ENCODE results near the gene ROBO2.

The ROBO2 gene

DNA sequence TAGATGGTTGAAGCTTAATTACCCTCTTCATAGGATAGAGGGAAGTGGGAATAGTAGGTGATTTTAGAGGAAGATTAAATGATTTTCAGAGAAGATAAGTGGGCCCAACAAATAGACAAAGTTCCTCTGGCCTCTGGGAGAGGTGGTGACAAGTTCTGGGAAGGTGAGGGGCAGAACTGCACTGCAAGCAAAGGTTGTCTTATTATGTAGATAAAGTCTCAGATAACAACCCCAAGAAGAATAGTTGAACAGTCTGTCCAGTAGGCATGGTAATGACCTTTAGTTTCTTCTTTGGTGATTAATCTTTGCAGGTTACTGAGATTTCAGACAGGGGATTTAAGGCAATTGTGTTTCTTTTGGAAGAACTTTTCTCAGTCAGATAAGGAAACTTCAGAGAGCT is 439.1 kb downstream of the ROBO2 start:
- ATAC-seq (replicated peaks; ENCODE audit: extremely low read depth, poor library complexity, severe bottlenecking) = no peak
- Mint-ChIP-seq H3K27ac (ENCODE audit: low read depth) (no peak overlapping the region), H3K27me3 (no peaks in the 10 kb centered on the region), H3K9me3 (peaks cover 10% of the 10 kb centered on the region), H3K36me3 (ENCODE audit: insufficient read depth) (no peaks in the 10 kb centered on the region), H3K4me3 (no peak overlapping the region), H3K4me1 (no peaks in the 10 kb centered on the region)
- DNase-seq (ENCODE audit: low spot score in 2 of 2) = no peak

DNA sequence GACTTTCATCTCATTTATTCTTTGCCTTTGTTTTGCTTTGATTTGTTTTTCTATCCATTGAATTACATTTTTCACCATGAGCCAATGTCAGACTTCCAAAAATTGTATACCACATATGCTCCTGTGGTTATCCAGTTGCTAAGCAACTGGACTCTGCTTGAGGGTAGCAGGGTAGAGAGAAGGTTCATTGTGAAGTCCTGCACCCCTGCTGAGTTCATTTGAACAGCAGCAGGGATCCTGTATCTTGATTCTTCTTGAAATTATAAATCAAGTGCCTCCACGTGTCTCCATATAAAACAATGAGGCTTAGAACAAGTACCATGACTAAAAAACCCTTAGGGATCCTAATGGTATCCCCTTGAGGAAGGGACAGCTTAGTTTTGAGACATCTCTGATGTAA is 449.3 kb downstream of the ROBO2 start:
- H3K27ac Mint-ChIP-seq (ENCODE audit: low read depth) = no peak overlapping the region
- no peaks in the 10 kb centered on the region for H3K27me3 Mint-ChIP-seq
- ATAC-seq (replicated peaks; ENCODE audit: extremely low read depth, poor library complexity, severe bottlenecking) = no peak
- H3K4me3 Mint-ChIP-seq = no peak overlapping the region
- H3K9me3 Mint-ChIP-seq = peaks cover 13% of the 10 kb centered on the region
- H3K36me3 Mint-ChIP-seq (ENCODE audit: insufficient read depth) = no peaks in the 10 kb centered on the region
- H3K4me1 Mint-ChIP-seq = no peaks in the 10 kb centered on the region
- DNase-seq (ENCODE audit: low spot score in 2 of 2) = no peak

DNA sequence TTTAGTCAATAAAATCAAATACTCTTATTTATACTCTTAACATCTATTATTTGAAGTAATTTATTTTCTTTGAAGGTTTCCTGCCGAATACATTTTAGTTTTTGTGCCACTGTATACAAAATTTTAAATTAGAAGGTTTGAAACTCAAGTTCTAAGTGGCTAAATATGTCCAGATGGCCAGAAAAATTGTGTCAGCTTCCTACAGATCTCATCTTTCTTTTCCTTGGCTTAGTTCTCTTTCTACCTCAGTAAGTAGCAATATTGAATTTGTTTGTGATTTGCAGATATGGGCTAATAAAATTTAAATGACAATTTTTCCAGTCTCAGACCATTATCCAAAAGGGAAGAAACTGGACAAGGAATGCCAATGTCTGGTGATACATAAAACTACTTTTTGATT is 452.1 kb downstream of the ROBO2 start:
- DNase-seq (ENCODE audit: low spot score in 2 of 2) = no peak
- no peaks in the 10 kb centered on the region for H3K4me1 Mint-ChIP-seq
- peaks cover 7% of the 10 kb centered on the region for H3K9me3 Mint-ChIP-seq
- no peak overlapping the region for H3K27ac Mint-ChIP-seq (ENCODE audit: low read depth)
- no peak overlapping the region for H3K4me3 Mint-ChIP-seq
- H3K27me3 Mint-ChIP-seq = no peaks in the 10 kb centered on the region
- H3K36me3 Mint-ChIP-seq (ENCODE audit: insufficient read depth) = no peaks in the 10 kb centered on the region
- no peak for ATAC-seq (replicated peaks; ENCODE audit: extremely low read depth, poor library complexity, severe bottlenecking)

DNA sequence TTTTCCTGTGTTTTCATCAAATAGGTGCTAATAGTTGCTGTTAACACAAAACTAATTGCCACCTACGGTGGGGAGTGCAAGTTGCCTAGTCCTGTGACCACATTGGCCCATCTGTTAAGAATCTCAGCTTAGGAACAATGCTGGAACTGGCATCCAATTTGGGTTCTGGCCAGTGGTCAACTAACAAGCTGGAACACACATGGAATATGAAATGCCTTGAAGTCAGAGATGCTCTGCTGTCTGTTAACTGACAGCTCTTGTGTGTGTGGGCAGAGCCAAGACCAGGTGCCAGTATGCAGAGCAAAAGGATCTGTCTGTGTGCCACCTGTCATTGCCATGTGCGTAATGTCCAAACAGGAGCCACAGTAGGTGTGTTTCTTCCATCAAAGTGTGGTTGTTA is 460.8 kb downstream of the ROBO2 start:
- H3K4me1 Mint-ChIP-seq = no peaks in the 10 kb centered on the region
- no peaks in the 10 kb centered on the region for H3K27me3 Mint-ChIP-seq
- peaks cover 14% of the 10 kb centered on the region for H3K9me3 Mint-ChIP-seq
- H3K27ac Mint-ChIP-seq (ENCODE audit: low read depth) = no peak overlapping the region
- H3K36me3 Mint-ChIP-seq (ENCODE audit: insufficient read depth) = no peaks in the 10 kb centered on the region
- no peak overlapping the region for H3K4me3 Mint-ChIP-seq
- DNase-seq (ENCODE audit: low spot score in 2 of 2) (no peak), ATAC-seq (replicated peaks; ENCODE audit: extremely low read depth, poor library complexity, severe bottlenecking) (no peak)

DNA sequence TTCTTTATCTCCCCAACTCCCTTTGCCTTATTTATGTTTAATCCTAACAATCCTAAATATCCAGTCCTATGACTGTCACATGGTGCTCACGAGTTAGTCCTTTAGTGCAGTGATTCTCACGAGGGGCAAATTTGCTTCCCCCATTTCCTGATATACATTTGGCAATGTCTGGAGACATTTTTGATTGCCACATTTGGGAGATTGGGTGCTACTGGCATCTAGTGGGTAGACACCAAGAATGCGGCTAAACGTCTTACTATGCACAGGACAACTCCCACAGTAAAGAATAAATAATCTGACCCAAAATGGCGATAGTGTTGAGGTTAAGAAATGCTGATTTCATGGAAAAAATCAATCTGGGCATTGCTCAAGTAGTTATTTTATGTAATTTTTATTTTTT is 466.5 kb downstream of the ROBO2 start:
- DNase-seq (ENCODE audit: low spot score in 2 of 2) (no peak), ATAC-seq (replicated peaks; ENCODE audit: extremely low read depth, poor library complexity, severe bottlenecking) (no peak)
- H3K27ac Mint-ChIP-seq (ENCODE audit: low read depth) = no peak overlapping the region
- peaks cover 35% of the 10 kb centered on the region for H3K9me3 Mint-ChIP-seq
- H3K36me3 Mint-ChIP-seq (ENCODE audit: insufficient read depth) = no peaks in the 10 kb centered on the region
- H3K4me1 Mint-ChIP-seq = no peaks in the 10 kb centered on the region
- H3K4me3 Mint-ChIP-seq = no peak overlapping the region
- H3K27me3 Mint-ChIP-seq = no peaks in the 10 kb centered on the region

DNA sequence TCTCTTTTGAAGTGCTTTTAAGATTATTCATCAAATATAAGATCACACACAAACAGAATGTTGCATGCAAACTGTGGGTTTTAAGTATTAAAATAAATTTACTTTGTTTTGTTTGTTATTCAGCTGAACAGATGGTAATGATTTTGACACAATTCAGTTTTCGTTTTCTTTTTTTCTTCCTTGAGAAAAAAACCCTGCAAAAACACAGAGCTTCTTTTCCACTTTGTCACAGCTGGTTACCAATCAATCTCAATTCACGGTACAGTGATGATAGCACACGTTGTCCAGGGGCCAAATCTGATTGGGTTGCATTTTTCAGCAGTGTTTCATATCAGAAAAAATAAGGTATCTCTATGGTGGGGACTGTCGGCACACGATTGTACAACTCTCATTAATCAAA is 473.6 kb downstream of the ROBO2 start:
- peaks cover 28% of the 10 kb centered on the region for H3K9me3 Mint-ChIP-seq
- H3K27me3 Mint-ChIP-seq = no peaks in the 10 kb centered on the region
- no peak overlapping the region for H3K27ac Mint-ChIP-seq (ENCODE audit: low read depth)
- no peaks in the 10 kb centered on the region for H3K4me1 Mint-ChIP-seq
- H3K36me3 Mint-ChIP-seq (ENCODE audit: insufficient read depth) = no peaks in the 10 kb centered on the region
- no peak for DNase-seq (ENCODE audit: low spot score in 2 of 2)
- no peak for ATAC-seq (replicated peaks; ENCODE audit: extremely low read depth, poor library complexity, severe bottlenecking)
- no peak overlapping the region for H3K4me3 Mint-ChIP-seq

DNA sequence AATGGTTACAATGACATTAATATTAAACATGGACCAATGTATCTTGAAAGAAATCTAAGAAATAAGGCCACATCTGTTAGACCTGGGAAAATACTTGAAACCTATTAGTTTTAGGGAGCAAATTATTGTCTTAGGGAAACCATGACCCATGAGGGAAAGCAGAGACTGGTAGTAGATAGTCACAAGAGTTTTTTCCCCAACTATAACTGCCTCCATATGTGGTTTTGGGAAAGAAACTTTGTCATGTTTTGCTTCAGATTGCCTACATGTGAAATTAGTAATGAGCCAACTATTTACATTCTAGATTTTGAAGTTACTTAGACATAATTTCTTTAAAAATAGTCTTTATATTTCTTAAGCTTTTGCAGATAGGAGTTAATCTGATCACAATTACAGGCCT is 474.9 kb downstream of the ROBO2 start:
- Mint-ChIP-seq H3K4me1 (no peaks in the 10 kb centered on the region), H3K4me3 (no peak overlapping the region), H3K9me3 (peaks cover 22% of the 10 kb centered on the region), H3K36me3 (ENCODE audit: insufficient read depth) (no peaks in the 10 kb centered on the region), H3K27ac (ENCODE audit: low read depth) (no peak overlapping the region), H3K27me3 (no peaks in the 10 kb centered on the region)
- ATAC-seq (replicated peaks; ENCODE audit: extremely low read depth, poor library complexity, severe bottlenecking) (no peak), DNase-seq (ENCODE audit: low spot score in 2 of 2) (no peak)

DNA sequence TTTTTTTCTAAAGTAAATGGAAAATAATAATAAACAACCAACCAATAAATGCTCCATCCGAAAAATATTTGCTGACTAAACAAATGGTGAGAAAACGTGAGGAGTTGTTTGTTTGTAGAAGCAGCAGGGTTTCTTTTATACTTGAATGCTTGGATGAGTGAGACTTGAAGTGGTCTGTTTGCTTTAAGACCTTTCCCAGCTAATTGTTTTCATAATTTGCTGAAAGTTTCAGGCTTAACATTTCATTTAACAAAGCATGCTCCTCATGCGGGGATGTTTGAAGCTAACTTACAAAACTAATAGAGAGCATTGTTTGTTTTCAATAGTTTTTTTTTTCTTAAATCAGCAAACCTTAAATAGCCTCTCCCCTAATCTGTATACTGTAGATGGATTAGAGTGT is 484.6 kb downstream of the ROBO2 start:
- Mint-ChIP-seq H3K4me1 (no peaks in the 10 kb centered on the region), H3K9me3 (peaks cover 19% of the 10 kb centered on the region), H3K27me3 (no peaks in the 10 kb centered on the region), H3K27ac (ENCODE audit: low read depth) (no peak overlapping the region), H3K36me3 (ENCODE audit: insufficient read depth) (no peaks in the 10 kb centered on the region), H3K4me3 (no peak overlapping the region)
- ATAC-seq (replicated peaks; ENCODE audit: extremely low read depth, poor library complexity, severe bottlenecking) = no peak
- no peak for DNase-seq (ENCODE audit: low spot score in 2 of 2)

DNA sequence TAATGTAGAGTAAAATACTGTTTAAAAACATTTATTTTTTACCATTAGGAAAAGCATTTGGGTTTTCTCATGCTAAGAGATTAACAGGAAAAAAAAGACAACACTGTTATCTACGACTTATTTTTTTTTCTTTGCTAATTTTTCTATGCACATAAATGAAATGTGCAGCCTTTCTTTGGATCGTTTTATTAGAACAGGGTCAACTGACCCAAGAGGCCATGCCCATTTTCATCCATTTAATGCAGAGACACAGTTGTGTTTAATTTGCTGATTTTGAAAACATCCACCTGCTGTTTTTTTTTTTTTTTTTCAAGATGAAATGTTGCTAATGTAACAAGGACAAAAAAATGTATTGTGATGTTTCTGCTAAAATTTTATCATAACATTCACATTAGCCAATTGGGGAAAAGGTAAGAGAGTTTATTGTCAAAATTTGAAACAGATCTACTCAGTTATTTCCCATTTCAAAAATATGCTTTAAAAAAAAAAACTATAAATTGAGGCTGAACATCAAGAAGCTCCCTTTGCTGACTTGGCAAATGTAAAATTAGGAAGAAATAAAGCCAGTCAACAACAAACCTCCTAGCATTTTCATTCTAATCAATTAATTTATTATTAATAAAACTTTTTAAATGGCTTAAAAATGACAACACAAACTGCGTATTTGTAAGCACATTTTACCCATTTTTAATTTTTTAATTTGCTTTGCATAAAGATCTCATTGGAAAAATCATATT is 485.2 kb downstream of the ROBO2 start:
- no peak overlapping the region for H3K27ac Mint-ChIP-seq (ENCODE audit: low read depth)
- ATAC-seq (replicated peaks; ENCODE audit: extremely low read depth, poor library complexity, severe bottlenecking) = no peak
- H3K4me3 Mint-ChIP-seq = no peak overlapping the region
- H3K9me3 Mint-ChIP-seq = peaks cover 14% of the 10 kb centered on the region
- no peaks in the 10 kb centered on the region for H3K36me3 Mint-ChIP-seq (ENCODE audit: insufficient read depth)
- no peak for DNase-seq (ENCODE audit: low spot score in 2 of 2)
- H3K27me3 Mint-ChIP-seq = no peaks in the 10 kb centered on the region
- H3K4me1 Mint-ChIP-seq = no peaks in the 10 kb centered on the region

DNA sequence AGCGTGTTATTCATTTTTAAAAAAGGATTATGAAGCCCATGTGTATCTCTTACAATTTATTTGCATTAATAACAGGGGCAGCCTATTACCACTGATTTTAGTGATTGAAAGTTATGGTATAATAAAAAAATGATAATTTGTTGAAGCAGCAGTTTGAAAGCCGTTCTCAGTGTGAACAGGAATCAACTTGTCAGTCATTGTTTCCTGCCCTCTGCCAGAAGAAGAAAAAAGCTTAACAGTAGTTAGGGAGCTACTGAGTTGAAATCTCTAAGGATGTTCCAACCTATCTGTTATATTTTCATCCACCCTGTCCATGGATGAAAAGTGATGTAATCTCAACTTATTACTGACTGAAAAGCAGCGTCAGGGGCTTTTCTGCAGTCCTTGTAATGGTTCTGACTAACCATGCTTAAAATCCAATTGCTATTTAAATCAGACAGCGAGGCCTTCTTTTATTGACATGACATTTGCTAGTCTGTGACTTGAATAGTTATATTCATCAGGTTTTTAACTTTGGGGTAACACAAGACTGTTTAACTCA is 486.7 kb downstream of the ROBO2 start:
- H3K4me3 Mint-ChIP-seq = no peak overlapping the region
- no peaks in the 10 kb centered on the region for H3K36me3 Mint-ChIP-seq (ENCODE audit: insufficient read depth)
- no peaks in the 10 kb centered on the region for H3K27me3 Mint-ChIP-seq
- H3K4me1 Mint-ChIP-seq = no peaks in the 10 kb centered on the region
- ATAC-seq (replicated peaks; ENCODE audit: extremely low read depth, poor library complexity, severe bottlenecking) (no peak), DNase-seq (ENCODE audit: low spot score in 2 of 2) (no peak)
- H3K9me3 Mint-ChIP-seq = peaks cover 14% of the 10 kb centered on the region
- no peak overlapping the region for H3K27ac Mint-ChIP-seq (ENCODE audit: low read depth)

DNA sequence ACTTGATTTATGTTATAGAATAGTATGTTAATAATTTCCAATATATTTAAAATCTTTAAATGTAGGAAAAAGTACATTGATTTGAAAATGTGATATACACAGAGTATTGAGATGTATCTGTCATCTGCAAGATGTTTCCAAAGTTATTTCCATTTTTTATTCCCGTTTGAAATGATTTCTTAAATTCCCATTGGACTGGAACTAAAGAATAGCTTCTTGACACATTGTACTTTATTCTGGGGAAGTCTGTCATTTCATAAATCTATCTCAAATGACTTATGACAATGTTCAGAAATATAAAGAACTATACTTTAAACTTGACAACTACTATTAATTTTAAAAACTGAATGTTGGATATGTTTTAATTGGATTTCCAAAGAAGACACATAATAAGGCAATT is 489.6 kb downstream of the ROBO2 start:
- H3K36me3 Mint-ChIP-seq (ENCODE audit: insufficient read depth) = no peaks in the 10 kb centered on the region
- no peak overlapping the region for H3K27ac Mint-ChIP-seq (ENCODE audit: low read depth)
- peaks cover 13% of the 10 kb centered on the region for H3K9me3 Mint-ChIP-seq
- H3K4me1 Mint-ChIP-seq = no peaks in the 10 kb centered on the region
- ATAC-seq (replicated peaks; ENCODE audit: extremely low read depth, poor library complexity, severe bottlenecking) = no peak
- no peak for DNase-seq (ENCODE audit: low spot score in 2 of 2)
- no peaks in the 10 kb centered on the region for H3K27me3 Mint-ChIP-seq
- no peak overlapping the region for H3K4me3 Mint-ChIP-seq

DNA sequence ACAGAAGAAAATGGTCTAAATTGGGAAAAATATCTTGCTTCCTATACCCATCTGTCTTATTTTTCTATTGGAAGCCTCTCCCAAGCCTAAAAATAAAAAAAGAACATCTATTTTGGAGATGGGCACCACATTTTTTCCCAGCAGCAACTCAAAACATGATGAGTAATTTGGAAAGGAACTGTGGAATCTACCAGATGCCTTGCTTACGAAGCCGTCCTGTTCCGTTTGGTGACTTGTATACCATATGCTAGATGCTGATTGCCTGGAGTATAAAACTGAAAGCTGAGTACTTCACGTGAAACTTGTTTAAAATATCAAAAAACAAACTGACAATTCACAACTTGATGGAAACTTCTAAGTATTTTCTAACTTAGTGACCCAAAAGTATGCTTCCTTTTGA is 491.0 kb downstream of the ROBO2 start:
- peaks cover 10% of the 10 kb centered on the region for H3K9me3 Mint-ChIP-seq
- no peaks in the 10 kb centered on the region for H3K36me3 Mint-ChIP-seq (ENCODE audit: insufficient read depth)
- H3K4me1 Mint-ChIP-seq = no peaks in the 10 kb centered on the region
- no peak overlapping the region for H3K4me3 Mint-ChIP-seq
- DNase-seq (ENCODE audit: low spot score in 2 of 2) = no peak
- no peak overlapping the region for H3K27ac Mint-ChIP-seq (ENCODE audit: low read depth)
- H3K27me3 Mint-ChIP-seq = no peaks in the 10 kb centered on the region
- no peak for ATAC-seq (replicated peaks; ENCODE audit: extremely low read depth, poor library complexity, severe bottlenecking)

DNA sequence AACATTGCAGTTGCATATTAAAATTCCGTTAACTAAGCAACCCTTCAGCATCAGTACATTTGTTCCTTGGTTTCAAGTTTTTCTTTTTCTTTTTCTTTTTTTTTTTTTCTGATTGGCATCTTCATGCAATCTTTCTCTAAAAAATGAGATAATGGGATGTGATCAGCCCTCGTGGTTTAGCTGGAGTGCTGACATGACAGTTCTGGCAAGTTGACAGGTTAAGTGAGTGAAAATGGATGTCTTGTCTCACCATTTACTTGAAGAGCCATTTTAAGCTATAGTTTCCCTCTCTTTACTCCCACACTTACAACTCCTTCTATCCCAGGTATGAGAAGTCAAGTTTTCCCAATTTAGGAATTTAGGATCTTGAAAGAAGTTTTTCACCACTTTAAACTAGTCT is 495.2 kb downstream of the ROBO2 start:
- Mint-ChIP-seq H3K4me3 (no peak overlapping the region), H3K4me1 (no peaks in the 10 kb centered on the region), H3K27ac (ENCODE audit: low read depth) (no peak overlapping the region), H3K36me3 (ENCODE audit: insufficient read depth) (no peaks in the 10 kb centered on the region), H3K27me3 (no peaks in the 10 kb centered on the region), H3K9me3 (peaks cover 18% of the 10 kb centered on the region)
- ATAC-seq (replicated peaks; ENCODE audit: extremely low read depth, poor library complexity, severe bottlenecking) (no peak), DNase-seq (ENCODE audit: low spot score in 2 of 2) (no peak)
